ENCODE measurements around the gene PRPF19.
A peak's percentile ranks its signal among the peaks of the same experiment; 100 is the strongest.

Gene PRPF19

DNA sequence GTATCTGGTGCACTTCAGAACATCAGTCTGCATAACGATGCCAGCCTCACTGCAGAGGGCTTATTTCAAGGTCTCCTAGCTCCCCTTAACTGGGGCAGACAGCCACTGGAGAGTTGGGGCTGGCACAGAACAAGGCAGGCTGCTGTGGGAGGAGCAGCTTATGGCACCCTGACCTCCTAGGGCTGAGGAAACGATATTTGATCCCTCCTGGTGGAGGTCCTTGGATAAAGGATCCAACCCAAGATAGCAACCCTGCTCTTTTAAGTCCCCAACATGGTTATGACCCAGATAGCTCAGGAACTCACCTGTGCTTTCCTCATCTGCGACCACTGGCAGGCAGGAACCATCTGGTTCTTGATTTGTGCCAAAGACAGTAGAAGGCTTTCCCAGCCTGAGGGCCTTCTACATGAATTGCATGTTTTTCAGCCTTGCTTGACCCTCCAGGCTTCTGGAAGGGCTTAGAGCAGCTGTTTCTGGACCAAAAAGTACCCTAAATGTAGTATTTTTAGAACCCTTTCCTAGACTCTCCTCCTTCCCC lies 10.4 kb upstream of the PRPF19 start:
- TF ChIP-seq, protein P1, sequence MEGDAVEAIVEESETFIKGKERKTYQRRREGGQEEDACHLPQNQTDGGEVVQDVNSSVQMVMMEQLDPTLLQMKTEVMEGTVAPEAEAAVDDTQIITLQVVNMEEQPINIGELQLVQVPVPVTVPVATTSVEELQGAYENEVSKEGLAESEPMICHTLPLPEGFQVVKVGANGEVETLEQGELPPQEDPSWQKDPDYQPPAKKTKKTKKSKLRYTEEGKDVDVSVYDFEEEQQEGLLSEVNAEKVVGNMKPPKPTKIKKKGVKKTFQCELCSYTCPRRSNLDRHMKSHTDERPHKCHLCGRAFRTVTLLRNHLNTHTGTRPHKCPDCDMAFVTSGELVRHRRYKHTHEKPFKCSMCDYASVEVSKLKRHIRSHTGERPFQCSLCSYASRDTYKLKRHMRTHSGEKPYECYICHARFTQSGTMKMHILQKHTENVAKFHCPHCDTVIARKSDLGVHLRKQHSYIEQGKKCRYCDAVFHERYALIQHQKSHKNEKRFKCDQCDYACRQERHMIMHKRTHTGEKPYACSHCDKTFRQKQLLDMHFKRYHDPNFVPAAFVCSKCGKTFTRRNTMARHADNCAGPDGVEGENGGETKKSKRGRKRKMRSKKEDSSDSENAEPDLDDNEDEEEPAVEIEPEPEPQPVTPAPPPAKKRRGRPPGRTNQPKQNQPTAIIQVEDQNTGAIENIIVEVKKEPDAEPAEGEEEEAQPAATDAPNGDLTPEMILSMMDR (conservative IDR thresholded peaks at IDR 0.05) = no peak
- no peak overlapping the region for H3K27ac ChIP-seq

DNA sequence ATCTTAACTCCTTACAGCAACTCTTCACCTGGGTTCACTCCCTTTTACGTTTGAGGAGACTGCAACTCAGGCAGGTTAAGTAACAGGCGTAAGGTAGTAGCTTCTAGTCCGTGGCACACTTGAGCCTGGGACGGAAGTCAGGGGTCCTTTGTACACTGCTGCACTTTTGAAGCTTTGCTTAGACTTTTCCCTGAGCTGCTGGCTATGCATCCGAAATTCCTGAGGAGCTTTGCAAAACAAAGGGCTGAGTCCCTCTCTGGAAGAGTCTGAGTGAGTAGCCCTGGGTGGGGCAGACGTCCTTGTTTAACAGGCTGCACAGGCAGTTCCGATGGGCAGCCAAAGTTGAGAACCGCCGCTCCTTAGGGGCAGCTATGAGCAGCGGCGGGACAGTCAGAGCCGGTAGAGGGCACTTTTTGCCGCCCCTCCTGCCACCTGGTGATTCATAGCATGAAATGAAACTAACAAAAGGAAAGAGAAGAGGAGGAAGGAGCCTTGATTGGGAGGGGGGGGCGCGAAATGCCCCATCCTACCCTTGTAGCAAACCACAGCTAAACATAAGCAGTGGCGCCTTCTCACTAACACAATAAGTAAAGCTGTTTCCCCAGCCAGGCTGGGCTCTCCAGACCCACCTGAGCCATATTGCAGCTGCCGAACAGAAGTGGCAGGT lies 9.0 kb upstream of the PRPF19 start:
- H3K27ac ChIP-seq = peak overlapping the region; percentile 90
- TF ChIP-seq, protein P1 (conservative IDR thresholded peaks at IDR 0.05) = peak; percentile 62

DNA sequence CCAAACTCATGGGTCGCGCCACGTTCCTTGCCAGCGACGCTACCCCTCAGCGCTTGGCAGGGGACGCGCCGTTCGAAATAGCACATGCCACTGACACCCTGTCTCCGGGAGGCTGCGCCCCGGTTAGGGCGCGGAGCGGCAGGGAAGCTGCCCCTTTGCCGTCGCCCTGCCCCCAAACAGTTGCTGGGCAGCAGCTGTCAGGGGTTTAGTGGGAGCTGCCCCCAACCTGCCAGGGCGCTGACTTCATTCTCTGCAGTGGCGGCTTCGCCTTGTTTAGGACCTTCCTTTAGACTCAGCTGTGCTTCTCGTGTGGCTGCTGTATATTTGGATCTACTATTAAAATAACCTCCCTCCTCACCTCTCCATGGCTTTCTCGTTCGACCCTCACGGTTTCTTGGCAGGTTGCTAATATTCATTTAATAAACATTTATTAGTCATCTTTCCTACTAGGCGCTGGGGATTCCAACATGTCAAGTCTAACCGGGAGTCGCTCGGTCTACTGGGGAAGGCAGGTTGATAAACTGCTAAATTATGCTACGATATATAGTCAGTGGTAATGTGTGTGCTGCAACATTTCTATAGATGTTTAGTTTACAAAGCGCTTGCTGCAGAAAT lies 8.4 kb upstream of the PRPF19 start:
- TF ChIP-seq, protein P1 (conservative IDR thresholded peaks at IDR 0.05) = no peak

DNA sequence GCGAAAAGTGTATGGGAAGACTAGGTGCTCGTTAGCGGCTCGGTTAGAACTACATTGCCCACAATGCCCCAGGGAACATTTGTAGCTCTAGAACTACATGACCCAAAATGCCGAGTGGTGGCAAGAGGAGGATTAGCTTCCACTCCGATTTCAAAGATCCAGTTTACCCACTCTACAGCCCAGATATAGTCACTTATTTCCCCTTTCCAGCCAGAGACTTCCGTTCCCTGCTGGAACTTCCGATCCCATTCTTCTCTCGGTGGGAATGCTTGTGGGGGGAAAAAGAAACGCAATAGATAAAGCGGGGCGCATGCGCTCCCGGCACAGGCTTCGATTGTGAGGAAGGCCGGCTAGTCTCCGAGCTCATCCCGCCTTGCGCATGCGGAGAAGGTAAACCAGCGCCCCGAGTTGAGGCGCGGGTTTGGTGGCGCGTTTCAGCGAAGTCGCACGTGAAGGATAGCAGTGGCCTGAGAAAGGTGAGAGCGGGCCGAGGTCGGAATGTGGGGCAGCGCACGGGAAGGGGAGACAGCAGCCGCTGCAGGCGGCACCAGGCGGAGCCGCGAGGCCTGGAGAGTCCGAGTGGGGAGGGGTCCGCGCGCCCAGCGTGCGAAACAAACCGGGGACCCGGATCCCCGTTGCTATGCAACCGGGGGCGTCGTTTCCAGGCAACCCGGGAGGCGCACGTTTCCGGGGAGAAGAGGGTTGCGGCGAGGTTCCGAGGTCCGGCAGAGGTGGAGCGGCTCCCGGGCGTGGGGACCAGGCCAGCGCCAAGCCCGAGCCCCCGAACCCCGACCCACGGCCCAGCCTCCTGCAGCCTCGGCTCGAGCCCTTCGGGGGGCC lies 7.6 kb upstream of the PRPF19 start, which contains the start of gene TMEM109:
TMEM109 (plus strand) TSS at position 366 of the 840 bp plus-strand sequence. CDS start 5,536 bp downstream, outside the sequence.
- TF ChIP-seq, protein P1 (conservative IDR thresholded peaks at IDR 0.05) = no peak
- peak within 1 kb of the TSS; percentile 90 for H3K27ac ChIP-seq

More for the DNA sequence above, 8.4 kb upstream of the PRPF19 start:
- peak overlapping the region; percentile 90 for H3K27ac ChIP-seq

DNA sequence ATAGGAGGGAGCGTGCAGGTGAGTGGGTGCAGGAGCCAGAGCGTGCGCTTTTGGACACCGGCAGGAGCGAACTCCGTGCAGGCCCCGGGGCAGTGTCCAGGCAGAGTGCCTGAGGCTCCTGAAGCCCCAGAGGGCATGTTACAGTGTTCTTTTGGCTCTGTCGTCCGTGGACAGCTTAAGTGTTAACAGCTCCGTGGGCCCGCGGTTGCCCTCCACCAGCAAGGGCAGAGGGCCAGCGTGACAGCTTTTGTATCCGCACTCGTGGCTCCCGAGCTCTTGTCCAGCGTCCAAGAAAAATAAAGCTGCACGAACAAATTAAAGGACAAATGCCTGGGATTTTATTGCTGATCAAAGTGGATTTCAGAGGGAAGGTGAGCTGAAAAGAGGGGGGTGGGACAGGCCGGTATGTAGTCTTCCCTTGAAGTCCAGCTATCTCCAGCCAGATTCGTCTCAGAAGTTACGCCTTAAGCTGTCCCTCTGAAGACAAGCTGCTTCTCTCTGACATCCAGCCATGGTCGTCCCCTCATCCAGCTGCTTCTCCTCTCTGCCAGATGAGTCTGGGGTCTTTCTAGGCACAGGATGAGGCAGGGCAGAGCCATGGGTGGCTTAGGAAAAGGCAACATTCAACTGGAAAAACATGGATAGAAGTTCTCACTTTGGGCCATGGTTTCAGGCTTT lies 6.6 kb upstream of the PRPF19 start:
- TF ChIP-seq, protein P1 (conservative IDR thresholded peaks at IDR 0.05) = no peak
- peak overlapping the region; percentile 90 for H3K27ac ChIP-seq

DNA sequence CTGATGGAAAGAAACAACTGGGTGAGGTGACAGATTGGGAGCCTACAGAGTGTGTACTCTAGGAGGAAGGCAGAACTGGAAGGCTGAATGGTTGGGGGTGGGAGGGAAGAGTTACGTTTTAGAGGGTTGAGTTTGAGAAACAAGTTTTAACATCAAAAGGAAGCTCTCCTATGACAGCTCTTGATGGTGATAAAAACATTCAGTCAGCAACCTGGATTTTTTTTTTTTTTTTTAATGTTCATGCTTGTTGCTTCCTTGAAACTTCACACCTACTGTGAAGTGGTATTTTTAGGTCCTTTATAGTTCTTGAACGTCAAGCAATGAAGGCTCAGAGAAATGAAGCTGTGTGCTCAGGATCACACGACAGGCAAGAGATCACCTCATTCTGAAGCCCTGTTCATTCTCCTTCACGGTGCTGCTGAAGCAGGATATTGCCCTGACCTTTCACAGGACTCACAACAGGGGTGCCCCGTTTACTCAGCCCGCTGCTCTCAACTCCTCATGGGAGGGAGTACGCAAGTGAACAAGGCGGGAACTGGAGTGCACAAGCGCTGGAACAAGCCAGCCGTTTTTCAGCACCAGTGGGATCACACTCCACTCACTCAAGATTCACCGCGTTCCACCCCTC lies 6.0 kb upstream of the PRPF19 start:
- TF ChIP-seq, protein P1 (conservative IDR thresholded peaks at IDR 0.05) = no peak
- peak overlapping the region; percentile 90 for H3K27ac ChIP-seq

Measured in VCaP (cell line).